Activated naive CD4-positive, alpha-beta T cell treated with anti-CD3 and anti-CD28 coated beads, Interleukin-2, amount 50 U/mL, for 24 hours (primary cell): ENCODE results near the gene FCHSD2.

Experiments
- H3K27ac Mint-ChIP-seq: one replicate; pipeline ENCODE4 v1.8.0; 2021; ENCODE audit warnings: mild to moderate bottlenecking, mixed read lengths
- H3K27me3 Mint-ChIP-seq: one replicate; pipeline ENCODE4 v1.8.0; 2021; ENCODE audit warnings: mixed read lengths
- H3K36me3 Mint-ChIP-seq: one replicate; pipeline ENCODE4 v1.8.0; 2021; ENCODE audit warnings: mixed read lengths
- H3K4me1 Mint-ChIP-seq: one replicate; pipeline ENCODE4 v1.8.0; 2021; ENCODE audit warnings: mixed read lengths
- H3K4me3 Mint-ChIP-seq: one replicate; pipeline ENCODE4 v1.8.0; 2021; ENCODE audit warnings: mild to moderate bottlenecking, mixed read lengths
- H3K9me3 Mint-ChIP-seq: one replicate; pipeline ENCODE4 v1.8.0; 2021; ENCODE audit warnings: mixed read lengths

Gene FCHSD2

DNA sequence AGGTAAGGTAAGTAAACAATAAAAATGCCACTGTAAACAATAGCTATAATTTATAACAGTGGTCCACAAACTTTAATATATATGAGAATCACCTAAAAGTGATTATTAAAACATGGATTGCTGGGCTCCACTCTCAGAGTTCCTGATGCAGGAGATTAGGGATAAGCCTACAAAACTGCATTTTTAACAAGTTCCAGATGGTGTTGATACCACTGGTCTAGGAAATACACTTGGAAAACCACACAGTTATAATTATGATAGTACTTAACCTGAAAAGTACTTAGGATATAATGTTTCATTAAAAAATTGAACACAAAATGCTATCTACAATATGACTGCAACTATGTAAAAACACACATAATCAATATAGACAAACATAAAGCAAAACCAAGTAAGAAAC lies 20.4 kb downstream of the FCHSD2 start:
- Mint-ChIP-seq H3K9me3 (no peaks in the 10 kb centered on the region), H3K27me3 (no peaks in the 10 kb centered on the region), H3K4me1 (peaks cover 28% of the 10 kb centered on the region), H3K27ac (no peak overlapping the region), H3K4me3 (no peak overlapping the region), H3K36me3 (peaks cover 22% of the 10 kb centered on the region)

DNA sequence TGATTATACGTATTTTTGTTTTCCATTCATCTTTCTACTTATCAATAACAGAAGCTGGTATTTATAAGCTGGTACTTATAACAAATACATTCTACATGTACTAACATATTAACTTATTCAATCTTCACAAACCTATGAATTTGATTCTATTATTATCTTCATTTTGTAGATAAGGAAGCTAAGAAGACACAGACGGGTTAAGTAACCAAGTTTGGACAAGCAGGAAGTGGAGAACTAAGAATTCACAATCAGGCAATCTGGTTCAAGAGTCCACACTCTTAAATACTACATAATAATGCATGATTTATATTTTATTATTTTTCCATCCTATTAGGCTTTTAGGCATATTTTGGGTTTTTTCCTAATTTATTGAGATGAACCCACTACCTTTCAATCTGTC lies 25.0 kb downstream of the FCHSD2 start:
- Mint-ChIP-seq H3K36me3 (peaks cover 21% of the 10 kb centered on the region), H3K4me1 (peaks cover 17% of the 10 kb centered on the region), H3K27ac (no peak overlapping the region)

DNA sequence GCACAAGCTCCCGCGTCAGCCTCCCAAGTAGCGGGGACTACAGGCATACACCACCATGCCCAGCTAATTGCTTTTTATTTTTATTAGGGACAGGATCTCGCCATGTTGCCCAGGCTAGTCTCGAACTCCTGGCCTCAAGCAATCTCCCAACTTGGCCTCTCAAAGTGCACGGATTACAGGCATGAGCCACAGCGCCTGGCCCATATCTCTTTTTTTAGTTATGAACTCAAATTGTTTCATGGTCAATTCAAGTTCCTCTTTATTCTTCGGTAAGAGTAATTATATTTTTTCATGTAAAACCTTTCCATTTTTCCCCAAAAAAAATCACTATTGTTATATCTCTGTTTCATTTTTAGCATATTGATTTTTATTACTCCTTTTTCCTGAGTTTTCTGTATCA lies 25.5 kb downstream of the FCHSD2 start:
- Mint-ChIP-seq H3K4me3 (no peak overlapping the region), H3K36me3 (peaks cover 21% of the 10 kb centered on the region), H3K4me1 (peaks cover 17% of the 10 kb centered on the region), H3K27me3 (no peaks in the 10 kb centered on the region), H3K9me3 (no peaks in the 10 kb centered on the region), H3K27ac (no peak overlapping the region)

More for the DNA sequence above, 25.0 kb downstream of the FCHSD2 start:
- Mint-ChIP-seq H3K4me3 (no peak overlapping the region), H3K9me3 (no peaks in the 10 kb centered on the region), H3K27me3 (no peaks in the 10 kb centered on the region)

DNA sequence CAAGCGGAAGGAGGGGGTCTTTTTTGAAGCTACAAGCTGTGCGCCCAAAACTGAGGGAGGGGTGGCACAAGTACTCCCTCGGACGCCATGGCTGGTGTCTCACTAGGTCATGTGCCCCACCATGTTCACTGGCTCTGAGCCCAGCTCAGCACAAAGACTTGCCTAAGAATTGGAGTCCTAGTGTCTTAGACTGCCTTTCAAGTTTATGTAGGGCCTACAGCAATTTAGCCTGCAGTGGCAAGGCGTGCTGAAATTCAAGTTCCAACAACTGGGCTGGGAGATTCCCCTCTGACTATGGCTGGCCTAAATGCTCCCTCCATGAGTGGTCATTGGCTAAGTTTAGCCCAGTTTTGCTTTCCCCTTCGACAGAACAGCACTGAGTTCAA lies 27.3 kb downstream of the FCHSD2 start:
- Mint-ChIP-seq H3K36me3 (peaks cover 27% of the 10 kb centered on the region), H3K4me3 (no peak overlapping the region), H3K27ac (no peak overlapping the region), H3K9me3 (peaks cover 9% of the 10 kb centered on the region), H3K4me1 (peaks cover 27% of the 10 kb centered on the region), H3K27me3 (no peaks in the 10 kb centered on the region)

DNA sequence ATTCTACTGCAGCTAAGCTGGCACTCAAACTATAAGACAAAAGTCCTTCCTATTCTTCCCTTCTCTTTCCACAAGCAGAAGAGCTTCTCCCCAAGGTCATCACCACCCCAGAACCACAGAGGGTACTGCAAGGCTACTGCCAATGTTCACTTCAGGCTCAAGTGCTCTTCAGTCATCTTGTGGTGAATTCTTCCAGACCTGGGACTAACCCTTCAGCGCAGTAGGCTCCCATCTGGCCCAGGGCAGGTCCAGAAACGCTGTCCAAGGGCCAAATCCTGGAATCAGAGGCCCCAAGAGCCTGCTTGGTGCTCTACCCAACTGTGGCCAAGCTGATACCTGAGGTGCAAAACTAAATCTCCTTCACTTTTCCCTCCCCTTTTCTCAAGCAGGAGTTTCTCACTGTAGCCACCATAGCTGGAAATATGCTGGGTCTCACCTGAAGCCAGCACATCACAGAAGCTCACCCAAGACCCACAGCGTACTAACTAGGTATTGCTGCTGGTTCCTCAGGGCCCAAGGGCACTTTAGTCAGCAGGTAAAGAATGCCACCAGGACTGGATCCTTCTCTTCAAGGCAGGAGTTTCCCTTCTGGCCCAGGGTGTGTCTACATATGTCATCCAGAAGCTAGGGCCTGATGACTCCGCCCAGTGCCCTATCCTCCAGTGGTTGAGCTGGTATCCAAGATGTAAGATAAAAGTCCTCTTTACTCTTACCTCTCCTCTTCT lies 27.8 kb downstream of the FCHSD2 start:
- peaks cover 27% of the 10 kb centered on the region for H3K4me1 Mint-ChIP-seq
- peaks cover 26% of the 10 kb centered on the region for H3K36me3 Mint-ChIP-seq
- peaks cover 11% of the 10 kb centered on the region for H3K9me3 Mint-ChIP-seq
- no peaks in the 10 kb centered on the region for H3K27me3 Mint-ChIP-seq
- H3K27ac Mint-ChIP-seq = no peak overlapping the region
- no peak overlapping the region for H3K4me3 Mint-ChIP-seq

DNA sequence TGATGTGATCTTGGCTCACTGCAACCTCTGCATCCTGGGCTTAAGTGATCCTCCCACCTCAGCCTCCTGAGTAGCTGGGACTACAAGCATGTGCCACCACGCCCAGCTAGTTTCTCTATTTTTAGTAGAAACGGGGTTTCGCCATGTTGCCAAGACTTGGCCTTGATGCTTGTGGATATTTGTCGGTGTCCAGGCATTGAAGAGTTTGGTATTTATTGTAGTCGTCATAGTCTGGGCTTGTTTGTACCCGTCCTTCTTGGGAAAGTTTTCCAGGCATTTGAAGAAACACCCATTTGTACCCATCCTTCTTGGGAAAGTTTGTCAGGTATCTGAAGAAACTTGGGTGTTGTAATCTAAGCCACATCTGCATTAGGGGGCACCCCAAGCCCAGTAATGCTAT lies 28.7 kb downstream of the FCHSD2 start:
- Mint-ChIP-seq H3K27ac (no peak overlapping the region), H3K4me1 (peaks cover 25% of the 10 kb centered on the region), H3K4me3 (no peak overlapping the region), H3K36me3 (peaks cover 26% of the 10 kb centered on the region), H3K9me3 (peaks cover 11% of the 10 kb centered on the region), H3K27me3 (no peaks in the 10 kb centered on the region)

DNA sequence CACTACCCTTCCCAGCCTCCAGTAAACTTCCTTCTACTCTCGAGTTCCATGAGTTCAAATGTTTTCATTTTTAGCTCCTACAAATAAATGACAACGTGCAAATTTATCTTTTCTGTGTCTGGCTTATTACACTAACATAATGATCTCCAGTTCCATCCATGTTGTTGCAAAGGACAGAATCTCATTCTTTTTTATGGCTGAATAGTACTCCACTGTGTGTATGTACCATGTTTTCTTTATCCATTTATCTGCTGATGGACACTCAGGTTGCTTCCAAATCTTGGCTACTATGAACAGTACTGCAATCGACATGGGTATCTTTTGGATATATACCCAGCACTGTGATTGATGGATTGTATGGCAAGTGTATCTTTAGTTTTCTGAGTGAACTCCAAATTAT lies 34.5 kb downstream of the FCHSD2 start:
- no peak overlapping the region for H3K4me3 Mint-ChIP-seq
- no peak overlapping the region for H3K27ac Mint-ChIP-seq
- H3K36me3 Mint-ChIP-seq = peaks cover 30% of the 10 kb centered on the region

DNA sequence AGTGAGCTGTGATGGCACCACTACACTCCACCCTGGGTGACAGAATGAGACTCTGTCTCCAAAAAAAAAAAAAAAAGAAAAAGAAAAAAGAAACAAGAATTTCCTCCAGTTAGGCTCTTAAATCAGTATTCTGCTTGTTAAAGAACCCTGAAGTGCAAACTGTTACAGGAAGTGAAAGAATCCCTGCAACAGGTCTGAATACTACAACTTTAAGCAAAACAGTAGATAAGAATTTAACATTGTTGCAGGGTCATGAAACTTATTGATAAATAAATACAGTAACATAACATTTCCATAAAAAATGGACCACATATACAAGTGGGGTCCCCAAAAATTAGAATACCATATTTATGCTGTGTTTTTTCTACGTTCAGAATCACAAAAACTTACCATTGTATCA lies 35.8 kb downstream of the FCHSD2 start:
- H3K9me3 Mint-ChIP-seq = peaks cover 16% of the 10 kb centered on the region
- no peaks in the 10 kb centered on the region for H3K27me3 Mint-ChIP-seq
- no peak overlapping the region for H3K4me3 Mint-ChIP-seq
- no peak overlapping the region for H3K27ac Mint-ChIP-seq
- H3K4me1 Mint-ChIP-seq = peaks cover 27% of the 10 kb centered on the region
- H3K36me3 Mint-ChIP-seq = peaks cover 32% of the 10 kb centered on the region

More for the DNA sequence above, 34.5 kb downstream of the FCHSD2 start:
- H3K4me1 Mint-ChIP-seq = peaks cover 35% of the 10 kb centered on the region
- H3K27me3 Mint-ChIP-seq = no peaks in the 10 kb centered on the region
- peaks cover 16% of the 10 kb centered on the region for H3K9me3 Mint-ChIP-seq

DNA sequence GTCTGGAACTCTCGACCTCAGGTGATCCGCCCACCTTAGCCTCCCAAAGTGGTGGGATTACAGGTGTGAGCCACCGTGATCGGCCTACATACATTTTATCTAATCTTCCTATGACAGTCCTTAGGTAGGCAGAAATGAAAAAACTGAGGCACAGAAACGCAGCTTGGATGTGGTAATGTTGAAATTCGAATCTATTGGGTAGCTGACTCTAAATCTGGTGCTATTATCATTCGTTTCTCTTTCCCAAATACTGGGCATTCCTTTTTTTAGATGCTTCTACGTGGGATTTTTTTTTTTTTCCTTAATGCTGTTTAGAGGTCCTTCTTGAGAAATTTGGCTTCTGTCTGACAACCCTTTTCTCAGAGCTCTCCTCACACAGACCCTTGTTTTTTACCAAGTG lies 41.5 kb downstream of the FCHSD2 start:
- Mint-ChIP-seq H3K27ac (no peak overlapping the region), H3K9me3 (no peaks in the 10 kb centered on the region), H3K27me3 (no peaks in the 10 kb centered on the region), H3K4me3 (no peak overlapping the region), H3K4me1 (peaks cover 45% of the 10 kb centered on the region), H3K36me3 (peaks cover 32% of the 10 kb centered on the region)

DNA sequence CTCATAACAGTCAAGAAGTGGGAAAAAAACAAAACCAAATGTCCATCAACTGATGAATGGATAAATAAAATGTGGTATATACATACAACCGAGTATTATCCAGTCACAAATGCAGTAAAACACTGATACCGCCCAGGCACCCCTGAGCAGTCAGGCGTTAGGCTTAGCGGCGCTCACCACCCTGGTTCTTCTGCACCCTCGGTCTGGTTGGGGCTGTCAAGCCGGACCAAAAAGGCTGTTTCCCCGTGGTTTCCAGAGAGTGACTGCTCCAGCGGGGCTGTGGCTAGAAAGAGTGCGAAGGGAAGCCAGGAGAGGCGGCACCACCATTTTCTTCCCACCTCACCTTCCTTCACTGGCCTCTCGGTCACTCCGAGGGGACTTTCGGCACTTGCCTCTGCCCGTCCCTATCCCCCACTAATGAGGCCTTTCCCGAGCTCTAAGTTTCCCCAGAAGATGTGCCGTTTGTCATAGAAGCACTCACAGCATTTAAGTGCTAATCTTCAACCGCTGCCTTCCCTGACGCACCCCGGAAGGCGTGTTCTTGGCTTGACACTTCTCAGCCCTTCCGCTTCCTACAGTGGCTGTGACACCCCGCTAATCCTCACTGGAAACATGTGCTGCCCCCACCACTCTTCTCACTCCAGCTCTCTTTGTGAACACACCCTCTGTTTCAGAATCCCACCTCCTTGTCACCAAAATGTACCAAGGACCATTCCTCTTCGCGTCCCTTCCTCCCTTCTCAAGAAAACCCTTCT lies 42.4 kb downstream of the FCHSD2 start:
- H3K4me3 Mint-ChIP-seq = no peak overlapping the region
- H3K27me3 Mint-ChIP-seq = no peaks in the 10 kb centered on the region
- peaks cover 50% of the 10 kb centered on the region for H3K4me1 Mint-ChIP-seq
- peak overlapping the region; percentile 43 for H3K27ac Mint-ChIP-seq
- no peaks in the 10 kb centered on the region for H3K9me3 Mint-ChIP-seq
- peaks cover 28% of the 10 kb centered on the region for H3K36me3 Mint-ChIP-seq

DNA sequence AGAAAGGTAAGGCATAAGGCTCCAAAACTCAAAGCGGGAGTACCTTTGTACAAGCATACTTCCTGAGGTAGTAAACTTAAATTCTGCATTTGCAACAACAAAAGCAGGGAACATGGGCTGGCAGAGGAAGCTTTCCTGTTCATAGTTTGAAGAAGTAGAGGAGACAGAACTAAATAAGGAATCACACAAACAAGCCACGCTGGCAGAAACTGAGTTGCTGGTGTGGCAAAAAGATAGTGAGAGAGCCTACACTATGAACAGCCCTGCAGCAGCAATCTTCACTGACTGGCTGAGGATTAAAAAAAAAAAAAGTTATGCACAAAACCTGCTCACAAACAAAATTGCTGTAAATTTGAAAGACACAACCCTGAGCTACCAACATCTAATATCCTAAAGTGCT lies 46.5 kb downstream of the FCHSD2 start:
- Mint-ChIP-seq H3K36me3 (peaks cover 17% of the 10 kb centered on the region), H3K4me1 (peaks cover 45% of the 10 kb centered on the region), H3K27ac (no peak overlapping the region), H3K27me3 (no peaks in the 10 kb centered on the region), H3K9me3 (no peaks in the 10 kb centered on the region), H3K4me3 (no peak overlapping the region)

DNA sequence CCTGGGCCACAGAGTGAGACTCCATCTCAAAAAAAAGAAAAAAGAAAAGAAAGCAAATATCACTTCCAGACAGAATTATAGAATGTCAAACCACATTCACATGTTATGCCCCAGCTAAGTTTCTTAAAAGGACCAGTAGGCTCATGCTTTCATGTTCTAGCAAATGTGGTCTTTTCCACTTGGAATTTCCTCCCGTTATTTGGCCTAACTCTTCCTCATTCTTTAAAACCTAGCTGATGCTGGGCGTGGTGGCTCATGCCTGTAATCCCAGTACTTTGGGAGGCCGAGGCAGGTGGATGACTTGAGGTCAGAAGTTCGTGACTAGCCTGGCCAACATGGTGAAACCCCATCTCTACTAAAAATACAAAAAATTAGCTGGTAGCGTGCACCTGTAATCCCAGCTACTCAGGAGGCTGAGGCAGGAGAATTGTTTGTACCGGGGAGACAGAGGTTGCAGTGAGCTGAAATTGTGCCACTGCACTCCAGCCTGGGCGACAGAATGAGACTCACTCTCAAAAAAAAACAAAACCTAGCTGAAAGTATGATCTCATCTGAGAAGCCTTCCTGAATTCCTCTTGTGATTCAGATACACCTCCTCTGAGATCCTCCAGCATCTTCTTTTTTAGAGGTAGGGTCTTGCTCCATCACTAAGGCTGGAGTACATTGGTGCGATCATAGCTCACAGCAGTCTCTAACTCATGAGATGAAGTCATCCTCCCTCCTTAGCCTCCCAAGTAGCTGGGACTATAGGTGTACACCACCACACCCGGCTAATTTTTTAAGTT lies 50.4 kb downstream of the FCHSD2 start:
- Mint-ChIP-seq H3K36me3 (peaks cover 8% of the 10 kb centered on the region), H3K9me3 (no peaks in the 10 kb centered on the region), H3K4me3 (no peak overlapping the region), H3K27me3 (no peaks in the 10 kb centered on the region), H3K4me1 (peaks cover 39% of the 10 kb centered on the region), H3K27ac (no peak overlapping the region)

DNA sequence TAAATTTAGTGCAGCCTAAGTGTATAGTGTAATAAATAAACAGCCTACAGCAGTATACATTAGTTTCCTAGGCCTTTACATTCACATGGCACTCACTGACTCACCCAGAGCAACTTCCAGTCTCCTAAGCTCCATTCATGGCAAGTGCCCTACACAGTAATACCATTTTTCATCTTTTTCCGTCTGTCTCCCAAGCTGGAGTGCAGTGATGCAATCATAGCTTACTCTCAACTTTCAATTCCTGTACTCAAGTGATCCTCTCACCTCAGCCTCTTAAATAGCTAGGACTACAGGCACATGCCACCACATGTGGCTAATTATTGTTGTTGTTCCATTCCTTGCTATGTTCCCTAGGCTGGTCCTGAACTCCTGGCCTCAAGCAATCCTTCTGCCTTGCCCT lies 54.4 kb downstream of the FCHSD2 start:
- Mint-ChIP-seq H3K27me3 (no peaks in the 10 kb centered on the region), H3K36me3 (peaks cover 17% of the 10 kb centered on the region), H3K4me3 (no peak overlapping the region), H3K9me3 (no peaks in the 10 kb centered on the region), H3K4me1 (peaks cover 41% of the 10 kb centered on the region), H3K27ac (peak overlapping the region; percentile 53)

DNA sequence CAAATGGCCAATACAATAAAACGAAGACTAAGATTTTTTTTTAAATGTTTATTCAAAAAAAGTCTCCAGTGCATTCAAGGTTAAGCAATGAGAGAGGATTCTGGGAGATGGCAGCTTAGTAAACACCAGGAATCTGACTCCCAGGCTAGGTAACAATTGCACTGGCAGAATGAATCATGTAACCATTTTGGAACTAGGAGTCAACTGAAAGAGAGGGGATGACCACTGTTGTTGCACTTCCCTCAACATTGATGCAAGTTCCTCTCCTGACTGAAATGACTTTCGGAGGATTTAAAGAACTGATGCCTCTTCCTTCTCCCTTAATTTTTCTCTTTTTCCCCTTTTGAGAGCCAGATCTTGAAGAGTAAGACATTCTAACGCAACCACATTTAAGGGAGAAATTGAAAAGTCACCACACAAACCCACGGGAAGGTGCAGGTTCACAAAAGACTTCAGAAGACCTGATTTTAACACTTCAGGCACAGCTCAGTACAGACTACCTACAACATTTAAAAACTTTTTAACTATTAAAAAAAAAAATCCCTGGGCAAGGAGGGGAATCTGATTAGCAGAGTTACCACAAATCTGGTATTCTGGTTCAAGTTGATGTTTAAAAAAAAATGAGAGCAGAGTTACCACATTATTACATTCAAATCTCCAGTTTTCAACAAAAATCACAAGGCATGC lies 56.8 kb downstream of the FCHSD2 start:
- Mint-ChIP-seq H3K4me3 (no peak overlapping the region), H3K9me3 (no peaks in the 10 kb centered on the region), H3K27me3 (no peaks in the 10 kb centered on the region), H3K27ac (peak overlapping the region; percentile 52), H3K36me3 (peaks cover 13% of the 10 kb centered on the region), H3K4me1 (peaks cover 34% of the 10 kb centered on the region)

DNA sequence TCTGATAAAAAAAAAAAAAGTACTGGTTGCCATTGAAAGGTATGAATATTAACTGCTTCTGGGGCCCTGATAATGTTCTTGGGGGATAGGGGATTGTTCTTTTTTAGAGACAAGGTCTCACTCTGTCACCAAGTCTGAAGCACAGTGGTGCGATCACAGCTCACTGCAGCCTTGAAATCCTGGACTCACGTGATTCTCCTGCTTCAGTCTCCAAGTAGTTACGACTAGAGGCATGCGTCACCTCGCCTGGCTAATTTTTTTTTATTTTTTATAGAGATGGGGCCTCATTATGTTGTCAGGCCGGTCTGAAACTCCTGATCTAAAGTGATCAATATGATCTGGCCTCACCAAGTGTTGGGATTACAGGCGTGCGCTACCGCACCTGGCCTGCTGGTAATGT lies 63.5 kb downstream of the FCHSD2 start:
- peaks cover 28% of the 10 kb centered on the region for H3K36me3 Mint-ChIP-seq
- H3K27ac Mint-ChIP-seq = no peak overlapping the region
- no peak overlapping the region for H3K4me3 Mint-ChIP-seq
- H3K4me1 Mint-ChIP-seq = peaks cover 25% of the 10 kb centered on the region
- no peaks in the 10 kb centered on the region for H3K9me3 Mint-ChIP-seq
- H3K27me3 Mint-ChIP-seq = no peaks in the 10 kb centered on the region
